H1 (cell line): ENCODE results near the gene HOXB9. TPM values are rescaled to one million over a fixed set of nuclear protein-coding genes. Genes with fewer than 3 reads are reported as not detected.

Source experiments
- CTCF ChIA-PET: fragments of 300-600 bp; sonication (Branson Sonifier 250); formaldehyde crosslinking; loops from one replicate; lab custom pipeline; 2021; ENCODE audit not compliant: partially characterized antibody; lab: Charles Lee
- POLR2A ChIA-PET: fragments of 300-600 bp; sonication (Branson Sonifier 250); formaldehyde crosslinking; loops from one replicate; lab custom pipeline; 2021; ENCODE audit warnings: inconsistent platforms; ENCODE audit not compliant: partially characterized antibody; lab: Charles Lee
- DNase-seq, 2 experiments: peaks; one replicate each; pipeline versions ENCODE4 v3.0.0 to v3.0.0-alpha.2; 2010 to 2022; ENCODE audit warnings: low spot score in 2 of 2, low read depth in 1 of 2, mixed read lengths in 1 of 2
- FAIRE-seq: peaks from 2 replicates; lab custom pipeline; 2011; peaks lifted over from hg19 to GRCh38; lab: Jason Lieb, UNC
- H2AFZ ChIP-seq: 2 replicates; pipeline ENCODE4 v1.8.1; 2012; ENCODE audit warnings: low read length, inconsistent platforms
- H2AK5ac ChIP-seq: 2 replicates; pipeline ENCODE4 v1.6.1; 2013; ENCODE audit warnings: low read depth, low read length
- H2BK120ac ChIP-seq: replicated peaks from 2 replicates; pipeline ENCODE3; 2013; ENCODE audit warnings: low read depth, low read length, inconsistent platforms
- H2BK12ac ChIP-seq: 2 replicates; pipeline ENCODE4 v1.6.1; 2013; ENCODE audit warnings: low read depth, low read length
- H2BK15ac ChIP-seq: 2 replicates; pipeline ENCODE4 v1.6.1; 2013; ENCODE audit warnings: low read length
- H2BK20ac ChIP-seq: 2 replicates; pipeline ENCODE4 v1.6.1; 2013; ENCODE audit warnings: low read length
- H2BK5ac ChIP-seq: 2 replicates; pipeline ENCODE4 v1.6.1; 2013; ENCODE audit warnings: low read depth, low read length
- H3K14ac ChIP-seq: 2 replicates; pipeline ENCODE4 v1.6.1; 2013; ENCODE audit warnings: inconsistent platforms; ENCODE audit not compliant: insufficient read length
- H3K18ac ChIP-seq: 2 replicates; pipeline ENCODE4 v1.6.1; 2013; ENCODE audit warnings: low read length; ENCODE audit errors: extremely low read depth
- H3K23ac ChIP-seq: 2 replicates; pipeline ENCODE4 v1.6.1; 2013; ENCODE audit warnings: inconsistent platforms; ENCODE audit not compliant: insufficient read length
- H3K23me2 ChIP-seq: 2 replicates; pipeline ENCODE4 v1.6.1; 2013; ENCODE audit warnings: low read depth, low read length
- H3K27ac ChIP-seq: 2 replicates; pipeline ENCODE4 v1.6.1; 2011; ENCODE audit warnings: low read depth, low read length, inconsistent platforms
- H3K27me3 ChIP-seq, 4 experiments: replicated peaks in 1 of 4; 1 replicate in 1 of 4; 2 replicates in 3 of 4; pipeline versions ENCODE4 v1.6.1 to v1.8.1; 2011 to 2013; ENCODE audit warnings: low read length in 3 of 4, mild to moderate bottlenecking in 3 of 4, inconsistent platforms in 2 of 4, mixed read lengths in 2 of 4, moderate library complexity in 1 of 4; ENCODE audit not compliant: control insufficient read depth in 3 of 4, insufficient read depth in 3 of 4; ENCODE audit errors: extremely low read depth in 1 of 4
- H3K36me3 ChIP-seq, 4 experiments: 2 replicates each; pipeline versions ENCODE4 v1.6.1 to v1.8.1; 2011 to 2013; ENCODE audit warnings: mild to moderate bottlenecking in 4 of 4, low read length in 3 of 4, moderate library complexity in 2 of 4, control low read depth in 1 of 4, inconsistent platforms in 1 of 4; ENCODE audit not compliant: insufficient read depth in 4 of 4, control insufficient read depth in 2 of 4
- H3K4ac ChIP-seq: replicated peaks from 2 replicates; pipeline ENCODE3; 2013; ENCODE audit warnings: low read length, low read depth, mixed read lengths, inconsistent platforms; ENCODE audit not compliant: insufficient read length
- H3K4me1 ChIP-seq, 4 experiments: replicated peaks in 1 of 4; 1 replicate in 1 of 4; 2 replicates in 3 of 4; pipeline versions ENCODE4 v1.6.1 to v1.8.1; 2011 to 2013; ENCODE audit warnings: low read length in 3 of 4, inconsistent platforms in 2 of 4, mixed read lengths in 1 of 4; ENCODE audit not compliant: insufficient read depth in 4 of 4, control insufficient read depth in 3 of 4
- H3K4me2 ChIP-seq, 2 experiments: 2 replicates each; pipeline versions ENCODE4 v1.6.1 to v1.8.1; 2011 to 2013; ENCODE audit warnings: low read depth in 2 of 2, low read length in 2 of 2, control low read depth in 1 of 2, inconsistent platforms in 1 of 2, mild to moderate bottlenecking in 1 of 2; ENCODE audit not compliant: insufficient read depth in 1 of 2
- H3K4me3 ChIP-seq, 4 experiments: fragments of 200-600, 300-600 bp in 1 of 4; sonication (generic), shearing (Covaris generic), sonication (Bioruptor Twin) in 1 of 4; 2 replicates each; pipeline versions ENCODE4 v1.5.1 to v1.8.1; 2011 to 2016; ENCODE audit warnings: low read length in 4 of 4, low read depth in 3 of 4, control low read depth in 2 of 4, inconsistent platforms in 2 of 4, mild to moderate bottlenecking in 2 of 4, mixed read lengths in 1 of 4, moderate library complexity in 1 of 4; ENCODE audit not compliant: insufficient read depth in 2 of 4; ENCODE audit errors: extremely low read depth in 1 of 4
- H3K56ac ChIP-seq: replicated peaks from 2 replicates; pipeline ENCODE3; 2013; ENCODE audit warnings: low read depth, mild to moderate bottlenecking, mixed read lengths, low read length, inconsistent platforms; ENCODE audit not compliant: insufficient read length
- H3K79me1 ChIP-seq: 2 replicates; pipeline ENCODE4 v1.6.1; 2013; ENCODE audit warnings: low read depth, low read length, control low read depth
- H3K79me2 ChIP-seq, 2 experiments: 2 replicates each; pipeline versions ENCODE4 v1.6.1 to v1.8.1; 2012 to 2013; ENCODE audit warnings: low read length in 2 of 2, mild to moderate bottlenecking in 2 of 2, inconsistent platforms in 1 of 2; ENCODE audit not compliant: insufficient read depth in 2 of 2, control insufficient read depth in 1 of 2
- H3K9ac ChIP-seq, 4 experiments: replicated peaks in 1 of 4; 1 replicate in 1 of 4; 2 replicates in 3 of 4; pipeline versions ENCODE4 v1.6.1 to v1.8.1; 2011 to 2013; ENCODE audit warnings: low read depth in 3 of 4, low read length in 3 of 4, control low read depth in 2 of 4, mild to moderate bottlenecking in 2 of 4, moderate library complexity in 2 of 4, inconsistent platforms in 1 of 4; ENCODE audit errors: extremely low read depth in 1 of 4
- H3K9me3 ChIP-seq, 2 experiments: 2 replicates each; pipeline versions ENCODE4 v1.6.1 to v1.8.1; 2012 to 2013; ENCODE audit warnings: mild to moderate bottlenecking in 2 of 2, moderate library complexity in 2 of 2, control low read depth in 1 of 2, inconsistent platforms in 1 of 2, low read depth in 1 of 2, low read length in 1 of 2, mixed read lengths in 1 of 2; ENCODE audit not compliant: insufficient read depth in 2 of 2
- H4K20me1 ChIP-seq, 2 experiments: replicated peaks in 1 of 2; 2 replicates each; pipeline versions ENCODE3 to v1.8.1; 2011 to 2013; ENCODE audit warnings: inconsistent platforms in 2 of 2, low read length in 2 of 2, mild to moderate bottlenecking in 1 of 2; ENCODE audit not compliant: insufficient read depth in 2 of 2, control insufficient read depth in 1 of 2
- H4K5ac ChIP-seq: 2 replicates; pipeline ENCODE4 v1.6.1; 2013; ENCODE audit warnings: low read length, low read depth, mixed read lengths, inconsistent platforms; ENCODE audit not compliant: insufficient read length
- H4K8ac ChIP-seq: 2 replicates; pipeline ENCODE4 v1.8.0; 2013; ENCODE audit warnings: mild to moderate bottlenecking, moderate library complexity, low read length, inconsistent platforms; ENCODE audit not compliant: insufficient read depth; ENCODE audit errors: extremely low read depth
- H4K91ac ChIP-seq: replicated peaks from 2 replicates; pipeline ENCODE3; 2013; ENCODE audit warnings: low read length, mixed read lengths, inconsistent platforms; ENCODE audit not compliant: insufficient read length
- ATF3 ChIP-seq: IDR thresholded peaks from 2 replicates; pipeline ENCODE4 v1.6.1; 2011; ENCODE audit warnings: low read depth, mild to moderate bottlenecking, low read length; ENCODE audit not compliant: insufficient read depth
- CREB1 ChIP-seq: IDR thresholded peaks from 2 replicates; pipeline ENCODE4 v1.6.1; 2012; ENCODE audit warnings: inconsistent platforms
- CTBP2 ChIP-seq: IDR thresholded peaks from 2 replicates; pipeline ENCODE4 v1.7.0; 2011; ENCODE audit warnings: borderline replicate concordance, mild to moderate bottlenecking, moderate library complexity, mixed read lengths, low read length; ENCODE audit not compliant: insufficient read depth, insufficient read length
- JUN ChIP-seq: IDR thresholded peaks from 2 replicates; pipeline ENCODE4 v1.6.1; 2011; ENCODE audit warnings: low read depth, mild to moderate bottlenecking, improper control_type of control experiment, low read length
- MAFK ChIP-seq: IDR thresholded peaks from 2 replicates; pipeline ENCODE4 v1.6.1; 2012; ENCODE audit warnings: low read depth, mild to moderate bottlenecking, improper control_type of control experiment, low read length
- RNF2 ChIP-seq: fragments of 200-900, 300-1000 bp; sonication (generic); IDR thresholded peaks from 2 replicates; pipeline ENCODE4 v1.7.1; 2016; ENCODE audit warnings: borderline replicate concordance, low read depth, mild to moderate bottlenecking, antibody characterized with exemption, low read length; ENCODE audit not compliant: poor library complexity, severe bottlenecking; ENCODE audit errors: missing control alignments
- RXRA ChIP-seq: IDR thresholded peaks from 2 replicates; pipeline ENCODE4 v1.6.1; 2011; ENCODE audit warnings: low read depth, mild to moderate bottlenecking, low read length, moderate library complexity; ENCODE audit not compliant: insufficient read depth
- USF2 ChIP-seq: IDR thresholded peaks from 2 replicates; pipeline ENCODE4 v1.6.1; 2011; ENCODE audit warnings: low read length, improper control_type of control experiment
- WGBS, 2 experiments: shearing (Covaris generic) in 1 of 2; methylation state at CpG; one replicate each; pipeline versions ENCODE4 v1.1.6 to v1.1.7; 2013 to 2015; ENCODE audit warnings: low lambda C conversion rate in 2 of 2, mixed read lengths in 2 of 2, inconsistent platforms in 1 of 2, low coverage in 1 of 2, missing lambda C conversion rate in 1 of 2; ENCODE audit not compliant: insufficient replicate concordance in 2 of 2, insufficient coverage in 1 of 2, insufficient read length in 1 of 2; ENCODE audit errors: extremely low coverage in 1 of 2, missing lambda C conversion rate in 1 of 2; 5-methylcytosine and 5-hydroxymethylcytosine counted together
- polyA plus RNA-seq, 7 experiments: library from polyadenylated mRNA; depleted of rRNA in 3 of 7; stranded (reverse) in 5 of 7; unstranded in 2 of 7; fragments of >200 nt in 5 of 7; fragments of 200-250 nt in 2 of 7; gene quantifications; 1 replicate in 5 of 7; 2 replicates in 1 of 7; 4 replicates in 1 of 7; pipeline versions ENCODE4 v1.2.1 to v1.2.3, GENCODE V29; 2011 to 2013; ENCODE audit warnings: missing spikeins in 2 of 7, mixed read lengths in 2 of 7
- total RNA-seq: library from RNA; stranded (reverse); fragmentation: NEBNext Ultra II Directional; extraction: Animal tissue kit (Norgen Biotek cat#: 25700); gene quantifications from 2 replicates; pipeline ENCODE4 v1.2.1, GENCODE V29; 2021

HOXB9 gene
- total and polyA plus RNA-seq, 2 of the 8 experiments (the other 6 are each of a cell fraction or from before 2014, with no cell fraction given), result not detected

- CTCF ChIA-PET, result interaction anchor here (0.6 to 2.3 kb wide), 8 partner anchors 9 to 517 kb away, joined by 3 to 10 read pairs (median 4); no protein-coding TSS in a partner anchor
- FAIRE-seq, result no peak
- TF ChIP-seq USF2 (peak; percentile 98), JUN (no peak), CTBP2 (no peak), RXRA (no peak), CREB1 (no peak), RNF2 (peak; percentile 96), MAFK (no peak), ATF3 (peak; percentile 98)
Observed at GRCh38 chr17:48610282-48611211, 15.6 kb downstream of the HOXB9 start, which contains the start of gene HOXB7. TSS of gene HOXB7 (minus strand) at chr17:48611017. CDS start at chr17:48610918, 99 bp downstream.

More at GRCh38 chr17:48610282-48611211, 15.6 kb downstream of the HOXB9 start, which contains the start of gene HOXB7:
- Histone ChIP-seq H4K91ac (no peak within 1 kb of the TSS), H3K79me1 (no peaks in the 10 kb centered on the region), H4K20me1 (peaks cover 28 to 34% of the 10 kb centered on the region in 2 experiments), H3K79me2 (no peaks in the 10 kb centered on the region), H2BK120ac (no peak within 1 kb of the TSS), H3K23me2 (peaks cover 2% of the 10 kb centered on the region; the same call in 1 of the 2 replicates), H3K23ac (no peak within 1 kb of the TSS), H2BK12ac (peak within 1 kb of the TSS; percentile 20; the same call in 1 of the 2 replicates), H3K27me3 (peaks cover 96 to 100% (median 99%) of the 10 kb centered on the region in 4 experiments), H3K4ac (no peak within 1 kb of the TSS), H3K18ac (no peak within 1 kb of the TSS; the same call in 1 of the 2 replicates), H2AK5ac (no peak within 1 kb of the TSS), H2BK5ac (no peak within 1 kb of the TSS), H2AFZ (no peak within 1 kb of the TSS), H3K36me3 (peaks cover 0 to 18% (median 0%) of the 10 kb centered on the region in 4 experiments; a peak in 1 of 8 replicates), H3K56ac (no peak within 1 kb of the TSS), H3K9me3 (no peaks in the 10 kb centered on the region; a peak in 1 of 4 replicates), H3K27ac (no peak within 1 kb of the TSS), H3K4me1 (peaks cover 0 to 7% (median 4%) of the 10 kb centered on the region in 4 experiments; a peak in 5 of 7 replicates), H3K14ac (no peak within 1 kb of the TSS), H4K8ac (peak within 1 kb of the TSS; percentile 36; the same call in 1 of the 2 replicates), H3K9ac (no peak within 1 kb of the TSS), H3K4me2 (peak within 1 kb of the TSS; percentile 41 to 57), H4K5ac (no peak within 1 kb of the TSS), H2BK20ac (no peak within 1 kb of the TSS), H3K4me3 (peak within 1 kb of the TSS in 3 of 4 experiments; percentile 2 to 46 (median 4); a peak in 4 of 8 replicates), H2BK15ac (no peak within 1 kb of the TSS)
- WGBS, 2 experiments, result 6% methylated on average over 66 of the region's 79 CpGs; no CpG with 5 or more reads in 1 of the 2 experiments
- POLR2A ChIA-PET, result no interaction called here
- DNase-seq, result no peak
